ENCODE results near the gene SEBOX. TPM values are rescaled to one million over a fixed set of nuclear protein-coding genes. Genes with fewer than 3 reads are reported as not detected.

SEBOX gene
- total and polyA plus RNA-seq, 2 of the 8 experiments (the other 6 are each of a cell fraction or from before 2014, with no cell fraction given), result not detected

- TF ChIP-seq EGR1 (IDR thresholded peaks at IDR 0.05; ENCODE audit: borderline replicate concordance, low read depth, low read length) (no peak), SAP30 (IDR thresholded peaks at IDR 0.05; ENCODE audit: insufficient read depth, insufficient replicate concordance, low read length) (no peak), PHF8 (conservative IDR thresholded peaks at IDR 0.05; ENCODE audit: low read depth, low read length) (no peak)
These were observed 26.8 kb downstream of the SEBOX start (continued) for GRCh38 chr17:28338056-28338768.
